ENCODE data around the gene BACH1. TPM values are rescaled to one million over a fixed set of nuclear protein-coding genes. Genes with fewer than 3 reads are reported as not detected.

BACH1 gene
- total and polyA plus RNA-seq, 2 of the 8 experiments (the other 6 are each of a cell fraction or from before 2014, with no cell fraction given): 6.9 to 50.7 TPM

DNA sequence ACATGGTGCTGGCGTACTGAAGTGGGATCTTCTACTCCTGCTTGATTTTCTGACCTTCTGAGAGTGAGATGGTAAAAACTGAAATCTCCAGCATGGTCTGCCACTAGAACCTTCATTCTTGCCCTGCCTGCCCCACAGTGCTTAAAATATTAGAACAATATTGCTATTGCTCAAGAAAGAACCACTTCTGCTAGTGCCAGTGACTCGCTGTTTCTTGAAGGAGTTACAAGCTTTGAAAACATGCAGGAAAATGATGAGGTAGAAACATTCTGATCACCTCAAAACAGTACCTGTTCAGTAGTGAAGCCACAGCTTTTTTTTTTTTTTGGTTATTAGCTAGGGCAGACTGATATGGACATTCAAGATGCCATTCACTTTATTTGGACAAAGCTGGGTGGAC lies 95.3 kb downstream of the BACH1 start:
- no peak overlapping the region for H3K27ac ChIP-seq (ENCODE audit: low read depth, low read length)
- H3K23me2 ChIP-seq (ENCODE audit: low read depth, low read length): no peaks in the 10 kb centered on the region
- no peaks in the 10 kb centered on the region; a peak in 1 of 4 replicates for H3K9me3 ChIP-seq (ENCODE audit: insufficient read depth in 2 of 2, low read depth in 1 of 2, low read length in 1 of 2)
- ChIA-PET CTCF (ENCODE audit: partially characterized antibody) (interaction anchor here (1.3 kb wide), 1 partner anchor 107 kb away, joined by 4 read pairs; no protein-coding TSS in a partner anchor), POLR2A (ENCODE audit: partially characterized antibody) (no interaction called here)
- no peak overlapping the region for H2BK20ac ChIP-seq (ENCODE audit: low read length)
- H2AK5ac ChIP-seq (ENCODE audit: low read depth, low read length): no peak overlapping the region
- H2BK5ac ChIP-seq (ENCODE audit: low read depth, low read length): no peak overlapping the region
- H3K4me3 ChIP-seq (ENCODE audit: extremely low read depth in 1 of 4, insufficient read depth in 2 of 4, low read depth in 3 of 4, low read length in 4 of 4): no peak overlapping the region
- H3K79me1 ChIP-seq (ENCODE audit: low read depth, low read length): no peaks in the 10 kb centered on the region
- no peaks in the 10 kb centered on the region for H3K4me1 ChIP-seq (replicated peaks in 1 of 4; ENCODE audit: control insufficient read depth in 3 of 4, insufficient read depth in 4 of 4, low read length in 3 of 4)
- no peak overlapping the region for H2BK12ac ChIP-seq (ENCODE audit: low read depth, low read length)
- no peak overlapping the region for H3K4ac ChIP-seq (replicated peaks; ENCODE audit: insufficient read length, low read depth, low read length)
- no peak overlapping the region for H2BK120ac ChIP-seq (replicated peaks; ENCODE audit: low read depth, low read length)
- no peak overlapping the region for H3K56ac ChIP-seq (replicated peaks; ENCODE audit: insufficient read length, low read depth, low read length)
- 85% methylated on average over 2 of the region's 2 CpGs; no CpG with 5 or more reads in 1 of the 2 experiments for WGBS, 2 experiments (ENCODE audit: extremely low coverage in 1 of 2, insufficient coverage in 1 of 2, insufficient read length in 1 of 2, insufficient replicate concordance in 2 of 2, low coverage in 1 of 2, low lambda C conversion rate in 2 of 2, missing lambda C conversion rate in 1 of 2)
- H4K5ac ChIP-seq (ENCODE audit: insufficient read length, low read depth, low read length): no peak overlapping the region
- no peaks in the 10 kb centered on the region for H3K36me3 ChIP-seq (ENCODE audit: control insufficient read depth in 2 of 4, insufficient read depth in 4 of 4, low read length in 3 of 4)
- no peak overlapping the region for H3K23ac ChIP-seq (ENCODE audit: insufficient read length)
- no peak overlapping the region for H3K4me2 ChIP-seq (ENCODE audit: insufficient read depth in 1 of 2, low read depth in 2 of 2, low read length in 2 of 2)
- H4K20me1 ChIP-seq (replicated peaks in 1 of 2; ENCODE audit: control insufficient read depth in 1 of 2, insufficient read depth in 2 of 2, low read length in 2 of 2): no peaks in the 10 kb centered on the region
- H3K14ac ChIP-seq (ENCODE audit: insufficient read length): no peak overlapping the region
- DNase-seq (ENCODE audit: low read depth in 1 of 2, low spot score in 2 of 2): no peak
- no peak overlapping the region for H3K9ac ChIP-seq (replicated peaks in 1 of 4; ENCODE audit: extremely low read depth in 1 of 4, low read depth in 3 of 4, low read length in 3 of 4)
- H2BK15ac ChIP-seq (ENCODE audit: low read length): no peak overlapping the region
- H3K79me2 ChIP-seq (ENCODE audit: control insufficient read depth in 1 of 2, insufficient read depth in 2 of 2, low read length in 2 of 2): no peaks in the 10 kb centered on the region
- no peak for FAIRE-seq
- no peak overlapping the region for H3K18ac ChIP-seq (ENCODE audit: extremely low read depth, low read length)
- H4K91ac ChIP-seq (replicated peaks; ENCODE audit: insufficient read length, low read length): no peak overlapping the region
- no peaks in the 10 kb centered on the region for H3K27me3 ChIP-seq (replicated peaks in 1 of 4; ENCODE audit: control insufficient read depth in 3 of 4, extremely low read depth in 1 of 4, insufficient read depth in 3 of 4, low read length in 3 of 4)
- no peak overlapping the region for H2AFZ ChIP-seq (ENCODE audit: low read length)
- H4K8ac ChIP-seq (ENCODE audit: extremely low read depth, insufficient read depth, low read length): no peak overlapping the region

All from H1 (cell line).